ENCODE results near the gene CEP192.
A peak's percentile ranks its signal among the peaks of the same experiment; 100 is the strongest.

Gene CEP192

GRCh38 chr18:13107074-13107473 lies 115.9 kb downstream of the CEP192 start:
- DNase-seq = no peak
- Histone ChIP-seq H3K4ac (ENCODE audit: low read depth, low read length) (no peak overlapping the region), H3K4me1 (ENCODE audit: control insufficient read depth, low read depth, low read length) (no peaks in the 10 kb centered on the region), H2BK15ac (replicated peaks; ENCODE audit: low read depth) (no peak overlapping the region), H3K18ac (ENCODE audit: low read length) (no peak overlapping the region), H3K79me2 (ENCODE audit: control insufficient read depth, insufficient read depth, low read length) (no peaks in the 10 kb centered on the region), H2BK120ac (ENCODE audit: low read depth, low read length) (no peak overlapping the region), H3K23ac (ENCODE audit: low read length) (no peak overlapping the region), H3K56ac (ENCODE audit: low read length) (no peak overlapping the region), H3K4me2 (ENCODE audit: low read length) (no peak overlapping the region), H3K27me3 (ENCODE audit: insufficient read depth, low read length, poor library complexity) (no peaks in the 10 kb centered on the region), H2BK5ac (ENCODE audit: low read length) (no peak overlapping the region), H4K8ac (ENCODE audit: low read depth, low read length) (no peak overlapping the region), H2AK5ac (ENCODE audit: low read length) (no peak overlapping the region), H3K27ac (ENCODE audit: low read depth, low read length) (no peak overlapping the region), H4K5ac (ENCODE audit: low read length) (no peak overlapping the region), H3K36me3 (ENCODE audit: control insufficient read depth, insufficient read depth, low read length) (peaks cover 14% of the 10 kb centered on the region), H3K9ac (ENCODE audit: low read length) (no peak overlapping the region), H3K4me3 (ENCODE audit: low read length) (no peak overlapping the region), H3K79me1 (ENCODE audit: low read length) (no peaks in the 10 kb centered on the region)
- no CpG with 5 or more reads among the region's 2 CpGs for WGBS (ENCODE audit: extremely low coverage, insufficient coverage, low lambda C conversion rate)

- Histone ChIP-seq H3K79me2 (ENCODE audit: control insufficient read depth, insufficient read depth, low read length) (no peaks in the 10 kb centered on the region), H3K23ac (ENCODE audit: low read length) (no peak overlapping the region), H3K4ac (ENCODE audit: low read depth, low read length) (no peak overlapping the region), H2BK5ac (ENCODE audit: low read length) (no peak overlapping the region), H3K4me3 (ENCODE audit: low read length) (no peak overlapping the region), H3K79me1 (ENCODE audit: low read length) (no peaks in the 10 kb centered on the region), H2BK15ac (replicated peaks; ENCODE audit: low read depth) (no peak overlapping the region), H2BK120ac (ENCODE audit: low read depth, low read length) (no peak overlapping the region), H4K5ac (ENCODE audit: low read length) (no peak overlapping the region), H3K27ac (ENCODE audit: low read depth, low read length) (no peak overlapping the region), H4K8ac (ENCODE audit: low read depth, low read length) (no peak overlapping the region), H3K27me3 (ENCODE audit: insufficient read depth, low read length, poor library complexity) (peaks cover 1% of the 10 kb centered on the region), H3K4me2 (ENCODE audit: low read length) (no peak overlapping the region), H3K4me1 (ENCODE audit: control insufficient read depth, low read depth, low read length) (no peaks in the 10 kb centered on the region), H3K56ac (ENCODE audit: low read length) (no peak overlapping the region), H2AK5ac (ENCODE audit: low read length) (no peak overlapping the region), H3K36me3 (ENCODE audit: control insufficient read depth, insufficient read depth, low read length) (peaks cover 10% of the 10 kb centered on the region), H3K18ac (ENCODE audit: low read length) (no peak overlapping the region), H3K9ac (ENCODE audit: low read length) (no peak overlapping the region)
- WGBS (ENCODE audit: extremely low coverage, insufficient coverage, low lambda C conversion rate) = no CpG with 5 or more reads among the region's 2 CpGs
- DNase-seq = no peak
These were observed 117.2 kb downstream of the CEP192 start for GRCh38 chr18:13108330-13108729.

GRCh38 chr18:13110559-13110958 lies 119.4 kb downstream of the CEP192 start:
- Histone ChIP-seq H3K79me1 (ENCODE audit: low read length) (no peaks in the 10 kb centered on the region), H3K4ac (ENCODE audit: low read depth, low read length) (no peak overlapping the region), H3K9ac (ENCODE audit: low read length) (no peak overlapping the region), H4K8ac (ENCODE audit: low read depth, low read length) (no peak overlapping the region), H3K56ac (ENCODE audit: low read length) (no peak overlapping the region), H2BK15ac (replicated peaks; ENCODE audit: low read depth) (no peak overlapping the region), H3K27ac (ENCODE audit: low read depth, low read length) (no peak overlapping the region), H3K4me2 (ENCODE audit: low read length) (no peak overlapping the region), H3K36me3 (ENCODE audit: control insufficient read depth, insufficient read depth, low read length) (peaks cover 6% of the 10 kb centered on the region), H3K79me2 (ENCODE audit: control insufficient read depth, insufficient read depth, low read length) (no peaks in the 10 kb centered on the region), H3K4me1 (ENCODE audit: control insufficient read depth, low read depth, low read length) (no peaks in the 10 kb centered on the region), H4K5ac (ENCODE audit: low read length) (no peak overlapping the region), H3K18ac (ENCODE audit: low read length) (no peak overlapping the region), H2AK5ac (ENCODE audit: low read length) (no peak overlapping the region), H3K27me3 (ENCODE audit: insufficient read depth, low read length, poor library complexity) (peaks cover 1% of the 10 kb centered on the region), H3K4me3 (ENCODE audit: low read length) (no peak overlapping the region), H3K23ac (ENCODE audit: low read length) (no peak overlapping the region), H2BK120ac (ENCODE audit: low read depth, low read length) (no peak overlapping the region), H2BK5ac (ENCODE audit: low read length) (no peak overlapping the region)
- no CpG with 5 or more reads among the region's 3 CpGs for WGBS (ENCODE audit: extremely low coverage, insufficient coverage, low lambda C conversion rate)
- no peak for DNase-seq

GRCh38 chr18:13112982-13113381 lies 121.8 kb downstream of the CEP192 start:
- Histone ChIP-seq H3K56ac (ENCODE audit: low read length) (no peak overlapping the region), H3K4ac (ENCODE audit: low read depth, low read length) (no peak overlapping the region), H3K27ac (ENCODE audit: low read depth, low read length) (no peak overlapping the region), H2AK5ac (ENCODE audit: low read length) (no peak overlapping the region), H4K5ac (ENCODE audit: low read length) (no peak overlapping the region), H4K8ac (ENCODE audit: low read depth, low read length) (no peak overlapping the region), H3K18ac (ENCODE audit: low read length) (no peak overlapping the region), H3K27me3 (ENCODE audit: insufficient read depth, low read length, poor library complexity) (peaks cover 1% of the 10 kb centered on the region), H3K4me1 (ENCODE audit: control insufficient read depth, low read depth, low read length) (no peaks in the 10 kb centered on the region), H3K9ac (ENCODE audit: low read length) (no peak overlapping the region), H3K4me3 (ENCODE audit: low read length) (no peak overlapping the region), H2BK15ac (replicated peaks; ENCODE audit: low read depth) (no peak overlapping the region), H3K79me2 (ENCODE audit: control insufficient read depth, insufficient read depth, low read length) (no peaks in the 10 kb centered on the region), H3K23ac (ENCODE audit: low read length) (no peak overlapping the region), H3K79me1 (ENCODE audit: low read length) (no peaks in the 10 kb centered on the region), H3K4me2 (ENCODE audit: low read length) (no peak overlapping the region), H2BK5ac (ENCODE audit: low read length) (no peak overlapping the region), H3K36me3 (ENCODE audit: control insufficient read depth, insufficient read depth, low read length) (peaks cover 3% of the 10 kb centered on the region), H2BK120ac (ENCODE audit: low read depth, low read length) (no peak overlapping the region)
- DNase-seq = peak; percentile 94
- WGBS (ENCODE audit: extremely low coverage, insufficient coverage, low lambda C conversion rate) = no CpG with 5 or more reads among the region's 8 CpGs

DNA sequence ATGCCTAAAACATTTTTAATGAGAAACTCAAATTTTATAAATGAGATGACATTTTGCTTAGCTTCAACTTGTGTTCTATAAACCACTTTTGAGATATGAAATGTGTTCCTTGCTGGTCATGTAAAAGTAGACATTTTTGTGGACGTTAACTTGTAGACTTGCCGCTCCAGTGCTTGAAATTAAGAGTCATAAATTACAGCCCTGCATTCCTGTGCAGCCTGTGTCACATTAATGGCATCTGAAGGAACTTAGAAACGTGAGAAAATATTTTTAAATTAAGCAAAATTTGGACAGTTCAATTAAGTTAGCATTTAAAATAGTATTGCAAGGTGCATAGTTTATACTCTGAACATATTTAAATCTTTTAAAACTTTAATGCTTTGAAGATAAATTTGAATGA lies 129.1 kb downstream of the CEP192 start:
- no peak overlapping the region for H3K56ac ChIP-seq (ENCODE audit: low read length)
- no peaks in the 10 kb centered on the region for H3K36me3 ChIP-seq (ENCODE audit: control insufficient read depth, insufficient read depth, low read length)
- no peak overlapping the region for H3K23ac ChIP-seq (ENCODE audit: low read length)
- no peak overlapping the region for H2AK5ac ChIP-seq (ENCODE audit: low read length)
- H3K9ac ChIP-seq (ENCODE audit: low read length) = no peak overlapping the region
- H2BK15ac ChIP-seq (replicated peaks; ENCODE audit: low read depth) = no peak overlapping the region
- no peak overlapping the region for H4K8ac ChIP-seq (ENCODE audit: low read depth, low read length)
- DNase-seq = no peak
- H3K4me2 ChIP-seq (ENCODE audit: low read length) = no peak overlapping the region
- no CpG with 5 or more reads among the region's 3 CpGs for WGBS (ENCODE audit: extremely low coverage, insufficient coverage, low lambda C conversion rate)
- no peak overlapping the region for H2BK120ac ChIP-seq (ENCODE audit: low read depth, low read length)
- no peak overlapping the region for H3K4ac ChIP-seq (ENCODE audit: low read depth, low read length)
- no peaks in the 10 kb centered on the region for H3K79me2 ChIP-seq (ENCODE audit: control insufficient read depth, insufficient read depth, low read length)
- H3K4me1 ChIP-seq (ENCODE audit: control insufficient read depth, low read depth, low read length) = no peaks in the 10 kb centered on the region
- H3K18ac ChIP-seq (ENCODE audit: low read length) = no peak overlapping the region
- no peak overlapping the region for H2BK5ac ChIP-seq (ENCODE audit: low read length)
- no peak overlapping the region for H4K5ac ChIP-seq (ENCODE audit: low read length)
- no peaks in the 10 kb centered on the region for H3K79me1 ChIP-seq (ENCODE audit: low read length)
- no peak overlapping the region for H3K4me3 ChIP-seq (ENCODE audit: low read length)
- no peak overlapping the region for H3K27ac ChIP-seq (ENCODE audit: low read depth, low read length)
- no peaks in the 10 kb centered on the region for H3K27me3 ChIP-seq (ENCODE audit: insufficient read depth, low read length, poor library complexity)

DNA sequence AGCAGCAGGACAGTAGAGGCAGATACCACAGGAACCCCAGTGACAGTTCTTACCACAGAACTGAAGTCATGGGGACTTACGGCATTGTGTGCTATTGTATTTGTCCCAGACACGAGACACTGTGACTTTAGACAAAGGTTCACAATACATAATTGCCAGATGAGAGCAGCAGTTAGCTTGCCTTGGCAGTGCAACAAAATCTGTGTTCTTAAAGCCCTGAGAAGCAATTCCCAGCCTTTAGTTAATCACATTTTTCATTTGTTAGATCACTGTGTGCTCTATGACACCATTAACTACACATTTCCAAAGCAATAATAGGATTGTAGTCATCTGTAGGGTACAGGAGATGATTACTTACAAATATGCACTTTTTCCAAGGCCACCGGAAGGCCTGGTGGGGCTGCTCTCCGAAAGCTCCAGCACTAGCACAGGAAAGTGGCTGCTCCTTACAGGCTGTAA lies 129.8 kb downstream of the CEP192 start:
- no peaks in the 10 kb centered on the region for H3K36me3 ChIP-seq (ENCODE audit: control insufficient read depth, insufficient read depth, low read length)

More for the DNA sequence above, 129.8 kb downstream of the CEP192 start:
- no peak overlapping the region for H2AK5ac ChIP-seq (ENCODE audit: low read length)
- H3K4me1 ChIP-seq (ENCODE audit: control insufficient read depth, low read depth, low read length) = no peaks in the 10 kb centered on the region
- no peaks in the 10 kb centered on the region for H3K79me1 ChIP-seq (ENCODE audit: low read length)
- H4K5ac ChIP-seq (ENCODE audit: low read length) = no peak overlapping the region
- WGBS (ENCODE audit: extremely low coverage, insufficient coverage, low lambda C conversion rate) = no CpG with 5 or more reads among the region's 4 CpGs
- no peak overlapping the region for H2BK15ac ChIP-seq (replicated peaks; ENCODE audit: low read depth)
- no peak overlapping the region for H3K4me3 ChIP-seq (ENCODE audit: low read length)
- no peak overlapping the region for H3K4me2 ChIP-seq (ENCODE audit: low read length)
- H3K56ac ChIP-seq (ENCODE audit: low read length) = no peak overlapping the region
- no peak overlapping the region for H3K18ac ChIP-seq (ENCODE audit: low read length)
- H4K8ac ChIP-seq (ENCODE audit: low read depth, low read length) = no peak overlapping the region
- H3K27ac ChIP-seq (ENCODE audit: low read depth, low read length) = no peak overlapping the region
- DNase-seq = no peak
- H3K79me2 ChIP-seq (ENCODE audit: control insufficient read depth, insufficient read depth, low read length) = no peaks in the 10 kb centered on the region
- no peak overlapping the region for H3K9ac ChIP-seq (ENCODE audit: low read length)
- H2BK5ac ChIP-seq (ENCODE audit: low read length) = no peak overlapping the region
- no peak overlapping the region for H3K4ac ChIP-seq (ENCODE audit: low read depth, low read length)
- no peak overlapping the region for H2BK120ac ChIP-seq (ENCODE audit: low read depth, low read length)
- no peak overlapping the region for H3K23ac ChIP-seq (ENCODE audit: low read length)
- H3K27me3 ChIP-seq (ENCODE audit: insufficient read depth, low read length, poor library complexity) = no peaks in the 10 kb centered on the region
